SK-N-SH treated with all-trans-retinoic acid at 6 μM for 48 hours (cell line): ENCODE data around the gene ARHGAP24.

ENCODE experiments used
- ATAC-seq: fragments of 200-7000 bp; cut with Tn5 transposase; 3 replicates; pipeline ENCODE4 v1.9.1; 2020; ENCODE audit warnings: mild to moderate bottlenecking, moderate library complexity
- BACH2 ChIP-seq: fragments of 250-450 bp; sonication (Bioruptor Pico); IDR thresholded peaks from 2 replicates; pipeline ENCODE4 v1.9.0; 2021; ENCODE audit warnings: mild to moderate bottlenecking, borderline replicate concordance
- CREB5 ChIP-seq: fragments of 250-450 bp; sonication (Bioruptor Pico); IDR thresholded peaks from 2 replicates; pipeline ENCODE4 v1.5.1; 2020; ENCODE audit warnings: low read depth, mild to moderate bottlenecking, moderate library complexity
- CSDC2 ChIP-seq: fragments of 250-450 bp; sonication (Bioruptor Pico); IDR thresholded peaks from 2 replicates; pipeline ENCODE4 v1.5.0; 2020; ENCODE audit warnings: mild to moderate bottlenecking, moderate library complexity
- CSRNP3 ChIP-seq: fragments of 250-450 bp; sonication (Bioruptor Pico); IDR thresholded peaks from 2 replicates; pipeline ENCODE4 v1.5.1; 2021; ENCODE audit warnings: mild to moderate bottlenecking, moderate library complexity
- ESRRG ChIP-seq: fragments of 250-450 bp; sonication (Bioruptor Pico); IDR thresholded peaks from 2 replicates; pipeline ENCODE4 v1.6.1; 2021; ENCODE audit warnings: mild to moderate bottlenecking
- GLIS3 ChIP-seq: fragments of 250-450 bp; sonication (Bioruptor Pico); IDR thresholded peaks from 2 replicates; pipeline ENCODE4 v1.5.0; 2020; ENCODE audit warnings: mild to moderate bottlenecking, moderate library complexity
- ISL1 ChIP-seq: fragments of 250-450 bp; sonication (Bioruptor Pico); IDR thresholded peaks from 2 replicates; pipeline ENCODE4 v2.1.2; 2022; ENCODE audit warnings: mild to moderate bottlenecking, moderate library complexity
- OSR1 ChIP-seq: fragments of 250-450 bp; sonication (Bioruptor Pico); IDR thresholded peaks from 2 replicates; pipeline ENCODE4 v1.8.0; 2022; ENCODE audit warnings: moderate library complexity, mild to moderate bottlenecking, inconsistent platforms
- PATZ1 ChIP-seq: fragments of 250-450 bp; sonication (Bioruptor Pico); IDR thresholded peaks from 2 replicates; pipeline ENCODE4 v1.8.0; 2020; ENCODE audit warnings: mild to moderate bottlenecking, moderate library complexity, borderline replicate concordance
- POU6F1 ChIP-seq: fragments of 250-450 bp; sonication (Bioruptor Pico); IDR thresholded peaks from 2 replicates; pipeline ENCODE4 v1.8.0; 2021; ENCODE audit warnings: low read depth, mild to moderate bottlenecking, moderate library complexity, borderline replicate concordance
- PPARA ChIP-seq: fragments of 250-450 bp; sonication (Bioruptor Pico); IDR thresholded peaks from 2 replicates; pipeline ENCODE4 v1.5.0; 2020; ENCODE audit warnings: mild to moderate bottlenecking, borderline replicate concordance
- RARB ChIP-seq: fragments of 250-450 bp; sonication (Bioruptor Pico); IDR thresholded peaks from 2 replicates; pipeline ENCODE4 v1.8.0; 2021; ENCODE audit warnings: mild to moderate bottlenecking, moderate library complexity
- SNAI2 ChIP-seq: fragments of 250-450 bp; sonication (Bioruptor Pico); IDR thresholded peaks from 2 replicates; pipeline ENCODE4 v1.5.0; 2020; ENCODE audit warnings: mild to moderate bottlenecking, moderate library complexity
- TCF4 ChIP-seq: fragments of 250-450 bp; sonication (Bioruptor Pico); IDR thresholded peaks from 2 replicates; pipeline ENCODE4 v1.8.0; 2021; ENCODE audit warnings: mild to moderate bottlenecking, moderate library complexity, borderline replicate concordance
- TOX ChIP-seq: fragments of 250-450 bp; sonication (Bioruptor Pico); IDR thresholded peaks from 2 replicates; pipeline ENCODE4 v1.8.0; 2021; ENCODE audit warnings: mild to moderate bottlenecking, moderate library complexity, borderline replicate concordance
- ZC3H10 ChIP-seq: fragments of 250-450 bp; sonication (Bioruptor Pico); IDR thresholded peaks from 2 replicates; pipeline ENCODE4 v1.5.1; 2021; ENCODE audit warnings: mild to moderate bottlenecking, moderate library complexity
- ZFP3 ChIP-seq: fragments of 250-450 bp; sonication (Bioruptor Pico); IDR thresholded peaks from 2 replicates; pipeline ENCODE4 v1.5.0; 2020; ENCODE audit warnings: mild to moderate bottlenecking, moderate library complexity
- ZFP30 ChIP-seq: fragments of 450-650 bp; formaldehyde crosslinking; IDR thresholded peaks from 2 replicates; pipeline ENCODE4 v1.5.0; 2022; ENCODE audit warnings: mild to moderate bottlenecking, moderate library complexity
- ZNF565 ChIP-seq: fragments of 450-650 bp; formaldehyde crosslinking; conservative IDR thresholded peaks from 2 replicates; pipeline ENCODE4 v1.5.0; 2020; ENCODE audit warnings: low read depth, mild to moderate bottlenecking, moderate library complexity
- ZNF70 ChIP-seq: fragments of 450-650 bp; formaldehyde crosslinking; IDR thresholded peaks from 2 replicates; pipeline ENCODE4 v1.5.0; 2020; ENCODE audit warnings: mild to moderate bottlenecking, moderate library complexity
- ZNF8 ChIP-seq: fragments of 450-650 bp; formaldehyde crosslinking; IDR thresholded peaks from 2 replicates; pipeline ENCODE4 v1.5.0; 2020; ENCODE audit warnings: mild to moderate bottlenecking, moderate library complexity

ARHGAP24 gene

GRCh38 chr4:85955620-85956292 is 480.8 kb downstream of the ARHGAP24 start:
- TF ChIP-seq BACH2 (CRISPR knock-in tag) (no peak), POU6F1 (CRISPR knock-in tag) (no peak), SNAI2 (CRISPR knock-in tag) (no peak), ZNF70 (CRISPR knock-in tag) (no peak), PATZ1 (CRISPR knock-in tag) (no peak), ZNF8 (CRISPR knock-in tag) (no peak), ISL1 (CRISPR knock-in tag) (no peak), PPARA (CRISPR knock-in tag) (no peak), CREB5 (CRISPR knock-in tag) (no peak)
- no peak for ATAC-seq

GRCh38 chr4:85956293-85956945 is 481.5 kb downstream of the ARHGAP24 start:
- TF ChIP-seq GLIS3 (no peak), TOX (CRISPR knock-in tag) (no peak), PATZ1 (CRISPR knock-in tag) (no peak), TCF4 (no peak), CSDC2 (CRISPR knock-in tag) (no peak), ZNF565 (CRISPR knock-in tag) (no peak), ZC3H10 (CRISPR knock-in tag) (no peak), PPARA (CRISPR knock-in tag) (no peak), CREB5 (CRISPR knock-in tag) (no peak), OSR1 (CRISPR knock-in tag) (no peak), RARB (CRISPR knock-in tag) (no peak), ESRRG (no peak), ISL1 (CRISPR knock-in tag) (no peak), ZFP30 (CRISPR knock-in tag) (no peak), CSRNP3 (no peak), POU6F1 (CRISPR knock-in tag) (no peak), ZFP3 (CRISPR knock-in tag) (no peak), SNAI2 (CRISPR knock-in tag) (no peak)
- no peak for ATAC-seq
